NB4 (cell line): ENCODE data around the gene ARFGEF2.

Experiments used
- DNase-seq: peaks from one replicate; pipeline ENCODE4 v3.0.0; 2010; ENCODE audit warnings: low read depth
- H3K4me3 ChIP-seq: one replicate; pipeline ENCODE4 v1.5.1; 2011; ENCODE audit warnings: mild to moderate bottlenecking, low read depth, low read length, moderate library complexity
- CTCF ChIP-seq: IDR thresholded peaks from one replicate; pipeline ENCODE4 v1.5.1; 2012; ENCODE audit warnings: low read depth, low read length
- MAX ChIP-seq: IDR thresholded peaks from 2 replicates; pipeline ENCODE4 v1.6.1; 2011; ENCODE audit warnings: low read depth, low read length
- MYC ChIP-seq: IDR thresholded peaks from 2 replicates; pipeline ENCODE4 v1.6.1; 2011; ENCODE audit warnings: low read depth, low read length
- POLR2A ChIP-seq: IDR thresholded peaks from 2 replicates; pipeline ENCODE4 v1.6.1; 2011; ENCODE audit warnings: mild to moderate bottlenecking; ENCODE audit not compliant: insufficient read length; ENCODE audit errors: extremely low read depth

The ARFGEF2 gene

GRCh38 chr20:48910347-48910781 lies 11.1 kb upstream of the ARFGEF2 start:
- DNase-seq: peak; percentile 80
- TF ChIP-seq CTCF (no peak), MYC (peak; percentile 37; the same call in 1 of the 2 replicates), POLR2A (no peak), MAX (peak; percentile 15; the same call in 1 of the 2 replicates)
- H3K4me3 ChIP-seq: no peak overlapping the region

GRCh38 chr20:48912065-48912464 lies 9.4 kb upstream of the ARFGEF2 start:
- TF ChIP-seq MAX (no peak), MYC (no peak), POLR2A (no peak), CTCF (no peak)
- DNase-seq: no peak
- H3K4me3 ChIP-seq: no peak overlapping the region

- no peak overlapping the region for H3K4me3 ChIP-seq
- TF ChIP-seq POLR2A: no peak
- TF ChIP-seq MYC: no peak
- TF ChIP-seq CTCF: no peak
- no peak for TF ChIP-seq MAX
- DNase-seq: no peak
Observed at GRCh38 chr20:48916699-48917098, 4.8 kb upstream of the ARFGEF2 start.

- no peak for TF ChIP-seq CTCF
- no peak for TF ChIP-seq MAX
- TF ChIP-seq MYC: no peak
- TF ChIP-seq POLR2A: no peak
- DNase-seq: no peak
- H3K4me3 ChIP-seq: no peak overlapping the region
Observed at GRCh38 chr20:48919336-48919881, 2.1 kb upstream of the ARFGEF2 start.

- H3K4me3 ChIP-seq: no peak overlapping the region
- TF ChIP-seq CTCF: no peak
- TF ChIP-seq MAX: no peak
- DNase-seq: peak; percentile 59
Observed at GRCh38 chr20:48919882-48920526, 1.5 kb upstream of the ARFGEF2 start.

GRCh38 chr20:48920527-48921167 lies 864 bp upstream of the ARFGEF2 start:
- TF ChIP-seq MAX (no peak), POLR2A (no peak), CTCF (no peak), MYC (no peak)
- no peak for DNase-seq
- peak overlapping the region; percentile 73 for H3K4me3 ChIP-seq
